HepG2 (cell line): Measurements from ENCODE around the gene FNDC3B. TPM values are rescaled to one million over a fixed set of nuclear protein-coding genes. Genes with fewer than 3 reads are reported as not detected.
A peak's percentile ranks its signal among the peaks of the same experiment; 100 is the strongest.

Experiments
- ATAC-seq: fragments of 200-7000 bp; cut with Tn5 transposase; 3 replicates; pipeline ENCODE4 v1.9.1; 2020; ENCODE audit warnings: mild to moderate bottlenecking, moderate library complexity
- BruUV-seq: library from RNA; stranded (reverse); fragments of 400-500 nt; replicated peaks from 2 replicates; lab custom pipeline; 2021; lab: Mats Ljungman, UMichigan
- CTCF ChIA-PET: fragments of 300-600 bp; formaldehyde crosslinking; extraction: SDS; loops from one replicate; lab custom pipeline; 2021; ENCODE audit warnings: low total read pairs, inconsistent platforms, low intra/inter-chr PET ratio; lab: Yijun Ruan, JAX
- POLR2A ChIA-PET: fragments of 350-600 bp; sonication (Branson Sonifier 250); formaldehyde crosslinking; loops from one replicate; lab custom pipeline; 2020; ENCODE audit warnings: antibody characterized with exemption, inconsistent platforms; lab: Yijun Ruan, JAX
- DNase-seq: peaks from one replicate; pipeline ENCODE4 v3.0.0-alpha.2; 2015; ENCODE audit warnings: low spot score
- FAIRE-seq: peaks from 3 replicates; lab custom pipeline; 2011; peaks lifted over from hg19 to GRCh38; lab: Jason Lieb, UNC
- H2AFZ ChIP-seq: one replicate; pipeline ENCODE4 v1.6.1; 2011; ENCODE audit warnings: low read length, inconsistent platforms
- H3K27ac ChIP-seq: fragments of 300-600 bp; 3 replicates; pipeline ENCODE4 v1.8.0; 2011; ENCODE audit warnings: mixed run types, mild to moderate bottlenecking, mixed read lengths, low read length, inconsistent platforms; ENCODE audit not compliant: insufficient read depth; ENCODE audit errors: extremely low read length
- H3K27me3 ChIP-seq, 2 experiments: fragments of 200-600 bp in 1 of 2; 2 replicates in 1 of 2; 3 replicates in 1 of 2; pipeline versions ENCODE4 v1.6.0 to v1.8.0; 2011; ENCODE audit warnings: low read length in 2 of 2, mild to moderate bottlenecking in 2 of 2, moderate library complexity in 2 of 2, inconsistent platforms in 1 of 2; ENCODE audit not compliant: insufficient read depth in 2 of 2, control insufficient read depth in 1 of 2
- H3K36me3 ChIP-seq, 2 experiments: fragments of 200-600 bp in 1 of 2; replicated peaks in 1 of 2; 2 replicates in 1 of 2; 3 replicates in 1 of 2; pipeline versions ENCODE4 v1.5.1 to v1.8.0; 2011; ENCODE audit warnings: low read length in 2 of 2, inconsistent platforms in 1 of 2; ENCODE audit not compliant: insufficient read depth in 2 of 2, control insufficient read depth in 1 of 2
- H3K4me1 ChIP-seq: 2 replicates; pipeline ENCODE4 v1.5.1; 2012; ENCODE audit warnings: low read length, inconsistent platforms; ENCODE audit not compliant: insufficient read depth
- H3K4me2 ChIP-seq: 2 replicates; pipeline ENCODE4 v1.6.0; 2011; ENCODE audit warnings: low read depth, low read length, inconsistent platforms
- H3K4me3 ChIP-seq, 3 experiments: fragments of 200-600 bp in 1 of 3; sonication (generic), shearing (Covaris generic) in 1 of 3; replicated peaks in 1 of 3; 2 replicates each; pipeline ENCODE4 v1.5.1; 2011 to 2016; ENCODE audit warnings: low read length in 3 of 3, inconsistent platforms in 2 of 3, low read depth in 2 of 3, mild to moderate bottlenecking in 2 of 3, control low read depth in 1 of 3, mixed read lengths in 1 of 3; ENCODE audit not compliant: insufficient read depth in 1 of 3
- H3K79me2 ChIP-seq: one replicate; pipeline ENCODE4 v1.6.1; 2011; ENCODE audit warnings: low read length, inconsistent platforms; ENCODE audit not compliant: insufficient read depth
- H3K9ac ChIP-seq: 2 replicates; pipeline ENCODE4 v1.6.0; 2011; ENCODE audit warnings: mild to moderate bottlenecking, low read depth, low read length, inconsistent platforms; ENCODE audit not compliant: insufficient read depth
- H3K9me3 ChIP-seq: 2 replicates; pipeline ENCODE4 v1.5.1; 2012; ENCODE audit warnings: mild to moderate bottlenecking, low read length
- H4K20me1 ChIP-seq: 2 replicates; pipeline ENCODE4 v1.6.0; 2011; ENCODE audit warnings: inconsistent platforms, mild to moderate bottlenecking, low read length, moderate library complexity; ENCODE audit not compliant: insufficient read depth
- ARID4A ChIP-seq: sonication (generic); formaldehyde crosslinking; IDR thresholded peaks from 2 replicates; pipeline ENCODE4 v1.5.0; 2020; ENCODE audit warnings: mild to moderate bottlenecking, missing genetic modification reagents, borderline replicate concordance
- CSRNP2 ChIP-seq: sonication (generic); formaldehyde crosslinking; conservative IDR thresholded peaks from 2 replicates; pipeline ENCODE4 v1.8.0; 2022; ENCODE audit warnings: low read depth, missing genetic modification reagents
- RBM22 ChIP-seq: fragments of 200-400 bp; formaldehyde crosslinking; optimal IDR thresholded peaks from 2 replicates; pipeline ENCODE3; 2017; ENCODE audit warnings: mild to moderate bottlenecking, low read length, moderate library complexity
- ZNF160 ChIP-seq: sonication (generic); formaldehyde crosslinking; IDR thresholded peaks from 2 replicates; pipeline ENCODE4 v1.8.0; 2022; ENCODE audit warnings: mild to moderate bottlenecking, inconsistent platforms, missing genetic modification reagents
- ZNF564 ChIP-seq: sonication (generic); formaldehyde crosslinking; IDR thresholded peaks from 2 replicates; pipeline ENCODE4 v1.8.1; 2023; ENCODE audit warnings: mild to moderate bottlenecking, missing genetic modification reagents
- ZNF770 ChIP-seq: sonication (generic); formaldehyde crosslinking; IDR thresholded peaks from 2 replicates; pipeline ENCODE4 v1.5.0; 2020; ENCODE audit warnings: mild to moderate bottlenecking, missing genetic modification reagents
- WGBS: methylation state at CpG from one replicate; pipeline ENCODE4 v1.1.6; 2017; ENCODE audit warnings: low lambda C conversion rate; 5-methylcytosine and 5-hydroxymethylcytosine counted together
- in situ Hi-C: cut with HindIII; loops from 2 replicates; pipeline ENCODE4 v1.10.0; 2017; ENCODE audit warnings: low pct_unique_long_range_greater_than_20kb; ENCODE audit not compliant: extremely low pct_ligation_motif_present
- intact Hi-C: fragments of 100-400 bp; cut with micrococcal nuclease; formaldehyde crosslinking; loops from one replicate; pipeline ENCODE4 v1.10.0; 2022; ENCODE audit not compliant: unreplicated experiment
- polyA plus RNA-seq, 8 experiments: library from polyadenylated mRNA; depleted of rRNA in 3 of 8; stranded (reverse) in 7 of 8; unstranded in 1 of 8; fragments of >200 nt; fragmentation: Illumina TruSeq in 4 of 8; extraction: Trizol in 4 of 8; gene quantifications; 2 replicates each; pipeline versions ENCODE4 v1.2.1 to v1.2.3, GENCODE V29; 2011 to 2016; ENCODE audit warnings: low read depth in 4 of 8, missing spikeins in 1 of 8, mixed read lengths in 1 of 8; ENCODE audit not compliant: insufficient read depth in 1 of 8
- total RNA-seq, 5 experiments: library from RNA; depleted of rRNA; stranded (reverse); fragments of >200 nt; fragmentation: Illumina TruSeq; extraction: Trizol; gene quantifications; 2 replicates each; pipeline ENCODE4 v1.2.3, GENCODE V29; 2016; ENCODE audit warnings: low read depth in 1 of 5

FNDC3B gene
- total and polyA plus RNA-seq, 2 of the 13 experiments (the other 11 are each of a cell fraction or from before 2014, with no cell fraction given): 74.8 to 103 TPM

- CTCF ChIA-PET: no interaction called here
- no peaks in the 10 kb centered on the region for H3K27me3 ChIP-seq
- in situ Hi-C loops (no loop called here), intact Hi-C loops (no loop called here)
- H4K20me1 ChIP-seq: peaks cover 100% of the 10 kb centered on the region
- H3K9me3 ChIP-seq: no peaks in the 10 kb centered on the region
- DNase-seq (no peak), FAIRE-seq (no peak), ATAC-seq (peak; percentile 11; the same call in 2 of the 3 replicates)
- H3K9ac ChIP-seq: no peak overlapping the region
- H3K4me1 ChIP-seq: peaks cover 100% of the 10 kb centered on the region
- H2AFZ ChIP-seq: no peak overlapping the region
- no peak overlapping the region for H3K4me3 ChIP-seq
- peaks cover 12 to 43% of the 10 kb centered on the region in 2 experiments for H3K36me3 ChIP-seq
- BruUV-seq: no TSS peak
- H3K4me2 ChIP-seq: no peak overlapping the region
- POLR2A ChIA-PET: no interaction called here
- no peak overlapping the region for H3K27ac ChIP-seq
- H3K79me2 ChIP-seq: peaks cover 99% of the 10 kb centered on the region
- 99% methylated on average over 5 of the region's 5 CpGs for WGBS
- TF ChIP-seq RBM22 (peak; percentile 11), ZNF770 (peak; percentile 96), ARID4A (CRISPR knock-in tag) (peak; percentile 24; the same call in 1 of the 2 replicates), CSRNP2 (CRISPR knock-in tag) (no peak), ZNF564 (CRISPR knock-in tag) (no peak), ZNF160 (no peak)
- TF ChIP-seq, all 625 proteins: peak for 3
Measured at GRCh38 chr3:172216267-172216666, 176.9 kb downstream of the FNDC3B start.
